22Rv1 (cell line): Measurements from ENCODE around the gene HOXD9.

Experiments
- CTCF ChIP-seq: fragments of 450-650 bp; IDR thresholded peaks from 2 replicates; pipeline ENCODE4 v1.5.1; 2017; ENCODE audit warnings: mild to moderate bottlenecking
- ZFX ChIP-seq: fragments of 450-650 bp; IDR thresholded peaks from 2 replicates; pipeline ENCODE4 v1.6.1; 2017; ENCODE audit warnings: antibody characterized with exemption, borderline replicate concordance

- no peak for TF ChIP-seq CTCF
- no peak for TF ChIP-seq ZFX
Measured at GRCh38 chr2:176135035-176135440, 12.5 kb downstream of the HOXD9 start.
